Stimulated activated CD4-positive, alpha-beta T cell treated with anti-CD3 and anti-CD28 coated beads, Interleukin-1b, Interleukin-23, amount 100 ng/mL, for 4 hours (primary cell): ENCODE measurements around the gene TBC1D17.

Experiments used
- DNase-seq, 2 donors: peaks; one replicate each; pipeline ENCODE4 v3.0.0-alpha.2; 2020; ENCODE audit warnings: low read depth in 2 of 2

Gene TBC1D17

GRCh38 chr19:49877879-49878743 lies 609 bp downstream of the TBC1D17 start:
- DNase-seq, result peak; percentile 94 to 99

GRCh38 chr19:49878744-49879070 lies 1.2 kb downstream of the TBC1D17 start:
- no peak for DNase-seq

- no peak for DNase-seq
These were observed 1.9 kb downstream of the TBC1D17 start for GRCh38 chr19:49879243-49879963.

- DNase-seq, result no peak
These were observed 2.8 kb downstream of the TBC1D17 start for GRCh38 chr19:49880162-49880869.

GRCh38 chr19:49881186-49881585 lies 3.7 kb downstream of the TBC1D17 start:
- DNase-seq, result no peak

GRCh38 chr19:49881672-49882394 lies 4.3 kb downstream of the TBC1D17 start:
- DNase-seq, result no peak

GRCh38 chr19:49882643-49883042 lies 5.1 kb downstream of the TBC1D17 start:
- no peak for DNase-seq

GRCh38 chr19:49883094-49883493 lies 5.6 kb downstream of the TBC1D17 start:
- DNase-seq, result no peak

GRCh38 chr19:49884109-49884508 lies 6.6 kb downstream of the TBC1D17 start:
- no peak for DNase-seq

GRCh38 chr19:49884760-49885159 lies 7.3 kb downstream of the TBC1D17 start:
- no peak for DNase-seq

- no peak for DNase-seq
These were observed 9.6 kb downstream of the TBC1D17 start for GRCh38 chr19:49887037-49887664.

- DNase-seq, result no peak
These were observed 10.4 kb downstream of the TBC1D17 start for GRCh38 chr19:49887665-49888509.

GRCh38 chr19:49888510-49888824 lies 11.0 kb downstream of the TBC1D17 start:
- DNase-seq, result no peak

- no peak for DNase-seq
These were observed 11.7 kb downstream of the TBC1D17 start for GRCh38 chr19:49889038-49889686.

- DNase-seq, result peak; percentile 58 to 69
These were observed 12.3 kb downstream of the TBC1D17 start for GRCh38 chr19:49889687-49890348.

- peak; percentile 62 to 67 for DNase-seq
These were observed 13.1 kb downstream of the TBC1D17 start for GRCh38 chr19:49890349-49891311.

- DNase-seq, result no peak
These were observed 13.9 kb downstream of the TBC1D17 start for GRCh38 chr19:49891393-49891792.

GRCh38 chr19:49892716-49893115 lies 15.2 kb downstream of the TBC1D17 start:
- no peak for DNase-seq
